Measurements from ENCODE around the gene SV2C.

GRCh38 chr5:76193635-76194034 is 110.5 kb downstream of the SV2C start:
- TF ChIP-seq CTBP1 (IDR thresholded peaks at IDR 0.05; ENCODE audit: borderline replicate concordance) = no peak
- TF ChIP-seq SUZ12 (IDR thresholded peaks at IDR 0.05) = no peak
- no peak for TF ChIP-seq TARDBP (IDR thresholded peaks at IDR 0.05)
- no peak for TF ChIP-seq FOXA1 (IDR thresholded peaks at IDR 0.05)
- no peak for TF ChIP-seq HDGF (IDR thresholded peaks at IDR 0.05; ENCODE audit: borderline replicate concordance)
- TF ChIP-seq FOXM1 (IDR thresholded peaks at IDR 0.05; ENCODE audit: borderline replicate concordance) = no peak
- TF ChIP-seq BHLHE40 (IDR thresholded peaks at IDR 0.05; ENCODE audit: borderline replicate concordance) = no peak

All from HEK293T (cell line).